ENCODE results near the gene CTNNB1.

CTNNB1 gene

DNA sequence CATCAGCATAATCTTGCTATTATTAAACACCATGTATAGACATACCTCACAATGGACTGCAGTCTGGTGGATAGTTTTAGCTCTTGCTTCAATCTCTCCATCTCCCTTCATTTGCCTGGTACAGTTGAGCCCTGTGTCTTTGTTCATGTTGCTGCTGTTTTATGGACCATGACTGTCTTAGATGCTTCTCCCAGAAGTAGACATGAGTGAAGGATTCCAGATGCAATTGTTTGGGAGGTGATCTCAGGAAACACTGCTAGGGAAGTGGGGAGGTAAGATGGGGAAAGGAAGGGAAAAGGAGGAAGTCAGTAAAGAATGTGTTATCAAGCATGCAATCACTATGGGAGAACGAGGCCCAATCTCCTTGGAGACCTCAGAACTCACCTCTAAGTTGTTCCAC is 36.3 kb upstream of the CTNNB1 start:
- TF ChIP-seq, protein P1, sequence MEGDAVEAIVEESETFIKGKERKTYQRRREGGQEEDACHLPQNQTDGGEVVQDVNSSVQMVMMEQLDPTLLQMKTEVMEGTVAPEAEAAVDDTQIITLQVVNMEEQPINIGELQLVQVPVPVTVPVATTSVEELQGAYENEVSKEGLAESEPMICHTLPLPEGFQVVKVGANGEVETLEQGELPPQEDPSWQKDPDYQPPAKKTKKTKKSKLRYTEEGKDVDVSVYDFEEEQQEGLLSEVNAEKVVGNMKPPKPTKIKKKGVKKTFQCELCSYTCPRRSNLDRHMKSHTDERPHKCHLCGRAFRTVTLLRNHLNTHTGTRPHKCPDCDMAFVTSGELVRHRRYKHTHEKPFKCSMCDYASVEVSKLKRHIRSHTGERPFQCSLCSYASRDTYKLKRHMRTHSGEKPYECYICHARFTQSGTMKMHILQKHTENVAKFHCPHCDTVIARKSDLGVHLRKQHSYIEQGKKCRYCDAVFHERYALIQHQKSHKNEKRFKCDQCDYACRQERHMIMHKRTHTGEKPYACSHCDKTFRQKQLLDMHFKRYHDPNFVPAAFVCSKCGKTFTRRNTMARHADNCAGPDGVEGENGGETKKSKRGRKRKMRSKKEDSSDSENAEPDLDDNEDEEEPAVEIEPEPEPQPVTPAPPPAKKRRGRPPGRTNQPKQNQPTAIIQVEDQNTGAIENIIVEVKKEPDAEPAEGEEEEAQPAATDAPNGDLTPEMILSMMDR (IDR thresholded peaks at IDR 0.05; ENCODE audit: low read depth, low read length, missing control alignments), result no peak
- Histone ChIP-seq H3K27ac (no peak overlapping the region), H3K27me3 (replicated peaks) (no peaks in the 10 kb centered on the region), H3K36me3 (replicated peaks) (no peaks in the 10 kb centered on the region), H3K4me3 (ENCODE audit: low read depth, low read length) (no peak overlapping the region)
- in situ Hi-C loops (cut with HindIII; ENCODE audit: low pct_ligation_motif_present, low sequenced_read_pairs), result no loop called here
- no peak for DNase-seq

DNA sequence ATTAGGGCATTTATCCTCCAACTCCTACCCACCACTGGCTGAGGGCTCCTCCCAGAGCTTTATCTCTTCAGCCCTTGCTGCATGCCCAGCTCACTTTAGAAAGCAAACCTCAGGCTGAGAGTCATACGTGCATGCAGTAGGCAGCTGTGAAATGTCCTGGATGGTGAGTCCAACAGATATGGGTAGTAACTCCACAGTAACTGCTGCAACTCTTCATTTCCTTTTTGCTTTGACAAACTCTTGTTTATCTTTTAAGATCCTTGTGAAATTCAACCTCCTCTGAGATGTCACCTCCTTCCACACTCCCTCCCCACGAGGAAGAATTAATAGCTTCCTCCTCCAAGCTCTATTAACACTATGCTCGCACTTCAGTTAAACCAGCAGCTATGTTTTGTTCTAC is 35.9 kb upstream of the CTNNB1 start:
- no peaks in the 10 kb centered on the region for H3K27me3 ChIP-seq (replicated peaks)
- in situ Hi-C loops (cut with HindIII; ENCODE audit: low pct_ligation_motif_present, low sequenced_read_pairs), result no loop called here
- H3K27ac ChIP-seq, result no peak overlapping the region
- no peak for DNase-seq
- no peaks in the 10 kb centered on the region for H3K36me3 ChIP-seq (replicated peaks)
- TF ChIP-seq, protein P1 (IDR thresholded peaks at IDR 0.05; ENCODE audit: low read depth, low read length, missing control alignments), result no peak
- no peak overlapping the region for H3K4me3 ChIP-seq (ENCODE audit: low read depth, low read length)

DNA sequence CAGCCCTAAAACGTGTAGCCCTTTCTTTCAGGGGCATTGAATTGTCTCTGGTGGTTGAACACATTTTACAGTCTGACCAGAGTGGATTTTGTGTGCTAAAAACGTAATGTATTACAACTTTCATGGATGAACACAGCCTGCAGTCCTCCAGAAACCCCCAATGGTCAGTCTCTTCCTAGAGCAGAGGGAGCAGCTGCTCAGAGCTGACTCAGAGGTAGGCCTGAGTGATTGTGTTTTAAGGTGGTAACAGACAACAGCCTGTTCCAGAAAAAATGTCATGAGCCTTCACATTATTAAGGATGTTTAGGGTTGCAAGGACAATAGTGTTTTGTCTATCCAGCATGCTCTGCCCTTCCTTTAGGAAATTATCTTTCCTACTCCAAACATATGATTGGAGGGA is 34.5 kb upstream of the CTNNB1 start:
- TF ChIP-seq, protein P1 (IDR thresholded peaks at IDR 0.05; ENCODE audit: low read depth, low read length, missing control alignments), result no peak
- in situ Hi-C loops (cut with HindIII; ENCODE audit: low pct_ligation_motif_present, low sequenced_read_pairs), result no loop called here
- Histone ChIP-seq H3K36me3 (replicated peaks) (no peaks in the 10 kb centered on the region), H3K4me3 (ENCODE audit: low read depth, low read length) (no peak overlapping the region), H3K27me3 (replicated peaks) (no peaks in the 10 kb centered on the region), H3K27ac (no peak overlapping the region)
- no peak for DNase-seq

DNA sequence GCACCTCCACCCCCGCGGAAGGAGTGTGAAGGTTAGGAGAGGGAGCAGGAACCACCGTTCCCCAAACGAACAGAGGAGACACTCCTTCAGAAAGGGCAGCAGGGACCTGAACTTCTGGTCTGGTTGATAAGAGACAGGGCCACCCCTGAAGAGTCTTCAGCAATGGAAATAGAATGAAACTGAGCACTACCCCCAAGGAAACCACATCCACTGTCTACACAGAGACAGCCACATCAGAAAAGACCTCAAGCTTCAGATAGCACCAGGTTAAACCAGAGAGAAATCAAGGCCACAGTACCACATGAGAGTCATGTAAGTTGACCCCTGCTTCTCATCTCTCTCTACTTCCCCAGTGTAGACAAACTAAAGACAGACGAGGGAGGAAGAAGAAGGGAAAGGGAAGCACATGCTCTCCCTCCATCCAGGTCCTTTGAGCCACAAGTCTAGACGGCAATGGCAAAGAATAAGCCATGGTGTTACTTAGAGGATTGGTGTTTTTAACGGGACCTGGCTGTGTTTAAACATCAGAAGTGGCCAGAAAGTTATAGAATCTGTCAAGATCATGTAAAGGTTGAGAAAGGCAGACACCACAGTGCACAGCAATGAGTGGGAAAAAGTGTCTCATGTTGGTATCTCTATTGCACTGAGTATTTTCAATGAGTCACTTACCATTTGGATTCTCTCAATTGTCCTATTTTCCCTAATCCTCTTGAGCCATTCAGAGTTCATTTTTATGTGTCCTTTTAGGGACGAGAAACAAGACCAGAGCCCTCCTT is 31.4 kb upstream of the CTNNB1 start:
- H3K36me3 ChIP-seq (replicated peaks), result no peaks in the 10 kb centered on the region
- no peaks in the 10 kb centered on the region for H3K27me3 ChIP-seq (replicated peaks)
- in situ Hi-C loops (cut with HindIII; ENCODE audit: low pct_ligation_motif_present, low sequenced_read_pairs), result no loop called here
- DNase-seq, result no peak
- TF ChIP-seq, protein P1 (IDR thresholded peaks at IDR 0.05; ENCODE audit: low read depth, low read length, missing control alignments), result no peak
- H3K27ac ChIP-seq, result no peak overlapping the region
- no peak overlapping the region for H3K4me3 ChIP-seq (ENCODE audit: low read depth, low read length)

DNA sequence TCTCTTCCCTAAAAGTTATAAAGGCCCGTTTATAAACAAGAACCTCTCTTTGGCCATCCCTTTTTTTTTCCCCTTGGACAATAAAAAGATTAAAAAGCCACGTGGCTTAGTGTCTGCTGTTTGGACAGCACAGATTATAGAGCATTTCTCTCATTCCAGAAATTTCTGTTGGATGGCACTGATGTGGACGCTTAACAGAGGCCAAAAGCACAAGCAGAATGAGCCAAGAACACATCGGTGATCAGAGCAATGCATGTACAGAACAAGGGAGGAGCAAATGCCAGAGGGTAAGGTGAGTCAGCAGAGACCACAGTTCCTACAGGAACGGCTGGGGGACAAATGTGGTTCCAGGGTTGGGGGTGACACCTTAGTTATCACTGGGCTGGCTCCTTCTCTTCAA is 30.3 kb upstream of the CTNNB1 start:
- H3K27ac ChIP-seq, result no peak overlapping the region
- TF ChIP-seq, protein P1 (IDR thresholded peaks at IDR 0.05; ENCODE audit: low read depth, low read length, missing control alignments), result no peak
- no peak overlapping the region for H3K4me3 ChIP-seq (ENCODE audit: low read depth, low read length)
- DNase-seq, result peak; percentile 24
- in situ Hi-C loops (cut with HindIII; ENCODE audit: low pct_ligation_motif_present, low sequenced_read_pairs), result no loop called here
- no peaks in the 10 kb centered on the region for H3K36me3 ChIP-seq (replicated peaks)
- H3K27me3 ChIP-seq (replicated peaks), result no peaks in the 10 kb centered on the region

All from brain microvascular endothelial cell (primary cell).